ENCODE results near the gene PWWP2B.
"Not testable (repeated sequence)": the region's sequence is repeated elsewhere in the genome, so short reads cannot be mapped to it uniquely, and the experiment has no call there.

The PWWP2B gene

DNA sequence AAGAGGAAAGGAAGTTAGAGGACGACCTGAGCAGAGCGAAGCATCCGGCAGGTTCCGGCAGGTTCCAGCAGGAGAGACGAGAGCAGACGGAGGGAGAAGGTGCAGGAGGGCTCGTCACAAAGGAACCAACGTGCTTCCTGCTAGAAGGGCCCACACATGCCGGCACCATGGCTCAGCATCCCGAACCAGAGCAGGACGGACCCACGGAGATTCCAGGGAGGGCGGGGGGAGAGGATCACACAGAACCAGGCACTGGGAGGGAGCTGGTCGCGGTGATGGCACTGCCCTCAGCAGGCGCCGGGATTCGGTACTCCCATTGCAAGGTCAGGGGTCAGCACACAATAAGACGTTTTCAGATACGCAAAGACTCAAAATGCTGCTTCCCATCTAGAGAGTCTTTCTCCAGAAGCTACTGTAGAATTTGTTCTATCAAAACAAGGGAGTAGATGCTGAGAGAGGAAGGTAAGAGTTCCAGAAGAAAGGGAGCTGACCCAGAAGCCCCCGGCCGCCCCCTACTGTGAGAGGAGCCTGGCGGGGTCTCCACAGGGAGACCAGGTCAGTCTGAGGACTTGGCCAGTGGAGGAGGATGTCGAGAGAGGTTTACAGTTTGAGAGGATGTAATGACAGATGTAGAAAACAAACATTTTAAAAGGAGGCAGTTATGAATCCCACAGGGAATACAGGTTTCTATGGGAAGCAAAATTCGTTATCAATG lies 23.6 kb upstream of the PWWP2B start:
- no peaks in the 10 kb centered on the region for H3K27me3 ChIP-seq (ENCODE audit: low read depth, low read length)
- no peak overlapping the region for H3K4me3 ChIP-seq (ENCODE audit: low read depth in 1 of 2, low read length in 2 of 2)
- H3K36me3 ChIP-seq (ENCODE audit: control insufficient read depth in 1 of 2, insufficient read depth in 2 of 2, low read length in 2 of 2): no peaks in the 10 kb centered on the region
- no peak overlapping the region for H3K27ac ChIP-seq (ENCODE audit: low read length)
- H3K4me1 ChIP-seq (ENCODE audit: control insufficient read depth in 1 of 2, insufficient read depth in 2 of 2, low read length in 2 of 2): no peaks in the 10 kb centered on the region
- H3K9me3 ChIP-seq (ENCODE audit: control insufficient read depth in 1 of 2, low read length in 2 of 2): no peaks in the 10 kb centered on the region

DNA sequence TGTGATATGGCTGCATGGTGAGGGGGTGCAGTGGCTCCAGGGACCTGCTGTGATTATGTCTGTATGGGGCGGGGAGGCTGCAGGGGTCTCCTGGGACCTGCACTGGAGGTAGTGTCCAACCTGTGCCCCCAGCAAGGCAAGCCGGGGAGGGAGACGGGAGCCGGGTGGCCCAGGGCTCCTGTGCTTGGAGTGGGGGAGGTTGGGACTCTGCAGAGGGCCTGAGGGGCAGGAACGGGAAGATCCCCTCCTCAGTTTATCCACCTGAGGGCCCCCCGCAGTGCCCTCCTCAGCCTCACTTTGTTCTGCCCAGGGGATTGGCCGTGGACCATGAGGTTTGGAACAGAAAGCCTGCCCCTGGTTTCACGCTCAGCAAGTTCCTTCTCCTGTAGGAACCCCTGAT lies 22.8 kb upstream of the PWWP2B start:
- Histone ChIP-seq H3K4me3 (ENCODE audit: low read depth in 1 of 2, low read length in 2 of 2) (no peak overlapping the region), H3K27me3 (ENCODE audit: low read depth, low read length) (no peaks in the 10 kb centered on the region), H3K27ac (ENCODE audit: low read length) (no peak overlapping the region), H3K9me3 (ENCODE audit: control insufficient read depth in 1 of 2, low read length in 2 of 2) (no peaks in the 10 kb centered on the region), H3K4me1 (ENCODE audit: control insufficient read depth in 1 of 2, insufficient read depth in 2 of 2, low read length in 2 of 2) (no peaks in the 10 kb centered on the region), H3K36me3 (ENCODE audit: control insufficient read depth in 1 of 2, insufficient read depth in 2 of 2, low read length in 2 of 2) (peaks cover 0 to 4% of the 10 kb centered on the region in 2 donors)

DNA sequence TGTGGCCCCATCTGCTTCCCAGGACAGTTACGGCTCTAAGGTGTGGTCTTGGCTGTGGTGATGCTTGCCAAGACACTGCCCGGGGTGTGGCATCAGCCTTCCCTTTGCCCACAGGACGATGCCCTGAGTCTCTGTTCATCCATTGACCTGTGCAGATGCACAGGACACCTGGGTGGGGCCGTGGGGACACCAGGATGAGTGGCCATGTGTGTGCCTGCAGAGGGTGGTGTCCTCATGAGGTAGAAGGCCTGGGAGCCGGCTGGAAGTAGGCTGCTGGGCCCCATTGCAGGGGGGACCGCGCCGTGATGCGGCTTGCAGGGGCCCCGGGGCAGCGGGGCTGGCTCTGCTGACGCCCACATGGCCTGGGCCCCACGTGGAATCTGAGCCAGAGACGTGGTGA lies 22.4 kb upstream of the PWWP2B start:
- H3K4me3 ChIP-seq (ENCODE audit: low read depth in 1 of 2, low read length in 2 of 2): no peak overlapping the region
- no peak overlapping the region for H3K27ac ChIP-seq (ENCODE audit: low read length)
- H3K4me1 ChIP-seq (ENCODE audit: control insufficient read depth in 1 of 2, insufficient read depth in 2 of 2, low read length in 2 of 2): no peaks in the 10 kb centered on the region

DNA sequence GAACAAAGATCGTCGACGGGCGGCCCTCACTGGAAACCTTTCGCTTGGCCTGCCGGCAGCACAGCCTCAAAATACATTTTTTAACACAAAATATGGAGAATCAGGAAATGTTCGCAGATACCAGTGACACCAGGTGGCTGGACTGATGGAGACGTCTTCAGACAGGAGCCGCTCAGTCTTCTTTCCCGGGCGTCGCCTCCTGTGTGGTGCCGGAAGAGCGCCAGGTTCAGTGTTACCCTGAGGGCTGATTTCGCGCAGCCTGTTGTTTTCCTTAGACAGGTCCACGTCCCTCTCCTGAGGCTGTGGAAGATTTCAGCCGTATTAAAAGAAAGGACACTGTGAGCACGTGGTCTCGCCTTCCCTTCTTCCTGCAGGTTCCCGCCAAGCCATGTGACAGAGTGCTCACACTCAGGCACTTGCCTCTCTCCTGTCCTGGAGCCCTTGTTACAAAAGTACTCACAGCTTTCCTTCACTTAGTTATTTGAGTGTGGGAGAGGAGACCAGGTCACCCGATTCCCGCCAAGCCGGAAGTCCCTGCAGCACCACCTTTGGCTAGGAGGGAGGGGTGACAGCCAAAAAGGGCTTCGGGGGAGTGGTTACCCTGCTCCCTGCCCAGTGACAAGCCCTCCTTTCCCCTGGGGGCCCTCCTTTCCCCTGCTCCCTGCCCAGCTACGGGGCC lies 21.7 kb upstream of the PWWP2B start:
- no peak overlapping the region for H3K4me3 ChIP-seq (ENCODE audit: low read depth in 1 of 2, low read length in 2 of 2)
- H3K9me3 ChIP-seq (ENCODE audit: control insufficient read depth in 1 of 2, low read length in 2 of 2): no peaks in the 10 kb centered on the region
- H3K27ac ChIP-seq (ENCODE audit: low read length): no peak overlapping the region
- peaks cover 0 to 4% of the 10 kb centered on the region in 2 donors for H3K36me3 ChIP-seq (ENCODE audit: control insufficient read depth in 1 of 2, insufficient read depth in 2 of 2, low read length in 2 of 2)
- H3K4me1 ChIP-seq (ENCODE audit: control insufficient read depth in 1 of 2, insufficient read depth in 2 of 2, low read length in 2 of 2): no peaks in the 10 kb centered on the region
- no peaks in the 10 kb centered on the region for H3K27me3 ChIP-seq (ENCODE audit: low read depth, low read length)

More for the DNA sequence above, 22.4 kb upstream of the PWWP2B start:
- Histone ChIP-seq H3K27me3 (ENCODE audit: low read depth, low read length) (no peaks in the 10 kb centered on the region), H3K36me3 (ENCODE audit: control insufficient read depth in 1 of 2, insufficient read depth in 2 of 2, low read length in 2 of 2) (peaks cover 0 to 4% of the 10 kb centered on the region in 2 donors), H3K9me3 (ENCODE audit: control insufficient read depth in 1 of 2, low read length in 2 of 2) (no peaks in the 10 kb centered on the region)

DNA sequence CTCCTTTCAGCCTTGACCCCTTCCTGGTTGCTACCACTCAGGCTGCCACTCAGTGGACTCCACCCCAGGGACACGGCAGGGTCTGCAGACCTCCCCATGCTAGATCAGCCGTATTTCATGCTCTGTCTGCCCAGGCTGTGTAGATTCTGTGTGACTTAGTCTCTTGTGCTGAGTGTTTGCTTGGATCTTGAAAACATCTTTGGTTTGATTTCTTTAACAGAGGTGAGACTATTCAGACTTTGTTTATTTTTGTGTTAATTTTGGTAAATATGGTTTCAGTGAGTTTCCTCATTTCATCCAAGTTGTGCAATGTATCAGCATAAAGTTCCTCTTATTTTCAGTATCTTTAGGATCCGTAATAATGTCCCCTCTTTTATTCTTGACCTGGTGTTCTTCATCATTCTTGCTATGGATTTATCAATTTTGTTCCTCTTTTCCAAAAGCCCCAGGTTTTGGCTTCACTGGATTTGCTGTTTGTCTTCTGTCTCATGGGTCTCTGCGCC lies 21.2 kb upstream of the PWWP2B start:
- Histone ChIP-seq H3K9me3 (ENCODE audit: control insufficient read depth in 1 of 2, low read length in 2 of 2) (no peaks in the 10 kb centered on the region), H3K27me3 (ENCODE audit: low read depth, low read length) (no peaks in the 10 kb centered on the region), H3K27ac (ENCODE audit: low read length) (no peak overlapping the region), H3K4me3 (ENCODE audit: low read depth in 1 of 2, low read length in 2 of 2) (no peak overlapping the region), H3K4me1 (ENCODE audit: control insufficient read depth in 1 of 2, insufficient read depth in 2 of 2, low read length in 2 of 2) (no peaks in the 10 kb centered on the region), H3K36me3 (ENCODE audit: control insufficient read depth in 1 of 2, insufficient read depth in 2 of 2, low read length in 2 of 2) (peaks cover 0 to 4% of the 10 kb centered on the region in 2 donors)

DNA sequence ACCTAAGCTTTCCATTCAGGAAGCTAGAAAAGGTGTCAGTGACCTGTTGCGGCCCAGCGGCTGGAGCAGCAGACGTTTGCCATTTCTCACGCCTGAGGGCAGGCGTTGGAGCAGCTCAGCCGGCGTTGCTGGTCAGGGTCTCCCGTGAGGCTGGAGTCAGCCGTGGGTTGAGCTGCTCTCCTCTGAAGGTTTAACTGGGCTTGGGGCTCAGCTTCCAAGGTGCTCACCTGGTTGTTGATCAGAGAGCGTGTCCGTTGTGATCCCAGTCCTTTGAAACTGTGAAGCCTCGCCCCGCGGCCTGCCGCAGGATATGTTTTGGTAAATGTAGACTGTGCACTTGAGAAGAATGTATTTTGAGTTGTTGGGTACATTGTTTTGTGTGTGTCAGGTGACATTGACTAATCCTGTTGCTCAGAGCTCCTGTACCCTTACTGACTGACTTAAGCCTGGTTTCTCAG lies 20.6 kb upstream of the PWWP2B start:
- peaks cover 0 to 4% of the 10 kb centered on the region in 2 donors for H3K36me3 ChIP-seq (ENCODE audit: control insufficient read depth in 1 of 2, insufficient read depth in 2 of 2, low read length in 2 of 2)
- H3K9me3 ChIP-seq (ENCODE audit: control insufficient read depth in 1 of 2, low read length in 2 of 2): no peaks in the 10 kb centered on the region
- no peaks in the 10 kb centered on the region for H3K27me3 ChIP-seq (ENCODE audit: low read depth, low read length)
- H3K4me1 ChIP-seq (ENCODE audit: control insufficient read depth in 1 of 2, insufficient read depth in 2 of 2, low read length in 2 of 2): no peaks in the 10 kb centered on the region
- H3K27ac ChIP-seq (ENCODE audit: low read length): no peak overlapping the region
- H3K4me3 ChIP-seq (ENCODE audit: low read depth in 1 of 2, low read length in 2 of 2): no peak overlapping the region

DNA sequence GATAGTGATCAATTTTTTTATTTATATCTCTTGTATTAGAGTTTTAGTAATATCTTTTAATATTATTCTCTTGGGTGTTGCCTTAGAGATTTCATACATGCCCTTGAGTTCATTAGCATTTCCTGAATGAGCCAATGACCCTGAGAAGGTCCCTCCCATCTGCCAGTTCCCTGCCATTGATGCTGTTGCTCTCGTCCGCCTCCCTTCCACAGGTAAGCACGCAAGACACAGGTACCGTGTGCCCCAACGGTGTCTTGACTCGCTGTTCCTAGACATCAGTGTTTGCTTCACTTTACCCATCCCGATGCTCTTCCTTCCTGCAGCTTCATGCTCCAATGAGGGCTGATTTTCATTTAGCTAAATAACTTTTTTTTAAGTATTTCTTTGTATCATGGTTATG lies 19.7 kb upstream of the PWWP2B start:
- Histone ChIP-seq H3K36me3 (ENCODE audit: control insufficient read depth in 1 of 2, insufficient read depth in 2 of 2, low read length in 2 of 2) (peaks cover 0 to 4% of the 10 kb centered on the region in 2 donors), H3K4me1 (ENCODE audit: control insufficient read depth in 1 of 2, insufficient read depth in 2 of 2, low read length in 2 of 2) (no peaks in the 10 kb centered on the region), H3K27ac (ENCODE audit: low read length) (no peak overlapping the region), H3K4me3 (ENCODE audit: low read depth in 1 of 2, low read length in 2 of 2) (no peak overlapping the region), H3K27me3 (ENCODE audit: low read depth, low read length) (no peaks in the 10 kb centered on the region), H3K9me3 (ENCODE audit: control insufficient read depth in 1 of 2, low read length in 2 of 2) (no peaks in the 10 kb centered on the region)

DNA sequence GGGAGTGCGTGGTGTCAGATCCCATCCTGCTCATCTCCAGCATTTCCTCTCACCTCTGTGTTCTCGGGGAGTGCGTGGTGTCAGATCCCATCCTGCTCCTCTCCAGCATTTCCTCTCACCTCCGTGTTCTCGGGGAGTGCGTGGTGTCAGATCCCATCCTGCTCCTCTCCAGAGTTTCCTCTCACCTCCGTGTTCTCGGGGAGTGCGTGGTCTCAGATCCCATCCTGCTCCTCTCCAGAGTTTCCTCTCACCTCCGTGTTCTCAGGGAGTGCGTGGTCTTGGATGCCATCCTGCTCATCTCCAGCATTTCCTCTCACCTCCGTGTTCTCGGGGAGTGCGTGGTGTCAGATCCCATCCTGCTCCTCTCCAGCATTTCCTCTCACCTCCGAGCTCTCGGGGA lies 18.0 kb upstream of the PWWP2B start:
- H3K36me3 ChIP-seq (ENCODE audit: control insufficient read depth in 1 of 2, insufficient read depth in 2 of 2, low read length in 2 of 2); H3K4me1 ChIP-seq (ENCODE audit: control insufficient read depth in 1 of 2, insufficient read depth in 2 of 2, low read length in 2 of 2); H3K27ac ChIP-seq (ENCODE audit: low read length); H3K4me3 ChIP-seq (ENCODE audit: low read depth in 1 of 2, low read length in 2 of 2); H3K9me3 ChIP-seq (ENCODE audit: control insufficient read depth in 1 of 2, low read length in 2 of 2); H3K27me3 ChIP-seq (ENCODE audit: low read depth, low read length): not testable (repeated sequence)

DNA sequence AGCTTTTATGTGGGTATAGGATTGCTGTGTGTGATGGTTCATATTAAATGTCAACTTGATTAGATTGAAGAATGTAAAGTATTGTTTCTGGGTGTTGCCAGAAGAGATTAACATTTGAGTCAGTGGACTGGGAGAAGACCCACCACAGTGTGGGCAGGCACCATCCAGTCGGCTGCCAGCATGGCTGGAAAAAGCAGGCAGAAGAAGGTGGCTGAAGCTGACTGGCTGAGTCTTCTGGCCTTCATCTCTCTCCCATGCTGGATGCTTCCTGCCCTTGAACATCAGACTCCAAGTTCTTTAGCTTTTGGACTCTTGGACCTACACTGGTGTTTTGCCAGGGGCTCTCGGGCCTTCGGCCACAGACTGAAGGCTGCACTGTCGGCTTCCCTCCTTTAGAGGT lies 16.0 kb upstream of the PWWP2B start:
- H3K9me3 ChIP-seq (ENCODE audit: control insufficient read depth in 1 of 2, low read length in 2 of 2); H3K4me3 ChIP-seq (ENCODE audit: low read depth in 1 of 2, low read length in 2 of 2); H3K27me3 ChIP-seq (ENCODE audit: low read depth, low read length); H3K36me3 ChIP-seq (ENCODE audit: control insufficient read depth in 1 of 2, insufficient read depth in 2 of 2, low read length in 2 of 2); H3K27ac ChIP-seq (ENCODE audit: low read length); H3K4me1 ChIP-seq (ENCODE audit: control insufficient read depth in 1 of 2, insufficient read depth in 2 of 2, low read length in 2 of 2): not testable (repeated sequence)

DNA sequence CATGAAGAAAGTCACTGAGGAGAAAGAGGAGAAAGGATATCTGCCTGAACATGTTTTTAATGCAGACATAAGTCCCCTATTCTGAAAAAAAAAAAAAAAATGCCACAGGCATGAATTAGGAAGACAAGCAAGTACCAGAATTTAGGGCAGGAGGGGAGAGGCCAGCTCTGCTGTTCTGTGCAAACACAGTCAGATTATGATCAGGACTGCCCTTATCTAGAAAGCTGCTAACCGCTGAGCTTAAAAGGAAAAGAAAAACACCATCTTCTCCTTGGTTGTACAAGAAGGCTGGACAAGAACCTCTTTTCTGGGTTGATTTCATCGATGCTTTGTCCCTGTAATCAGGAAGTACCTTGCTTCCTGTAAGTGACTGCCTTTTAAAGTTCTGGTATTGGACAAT lies 15.3 kb upstream of the PWWP2B start:
- H3K27ac ChIP-seq (ENCODE audit: low read length): no peak overlapping the region
- no peaks in the 10 kb centered on the region for H3K4me1 ChIP-seq (ENCODE audit: control insufficient read depth in 1 of 2, insufficient read depth in 2 of 2, low read length in 2 of 2)
- no peaks in the 10 kb centered on the region for H3K27me3 ChIP-seq (ENCODE audit: low read depth, low read length)
- H3K9me3 ChIP-seq (ENCODE audit: control insufficient read depth in 1 of 2, low read length in 2 of 2): no peaks in the 10 kb centered on the region
- H3K4me3 ChIP-seq (ENCODE audit: low read depth in 1 of 2, low read length in 2 of 2): no peak overlapping the region
- peaks cover 0 to 4% of the 10 kb centered on the region in 2 donors for H3K36me3 ChIP-seq (ENCODE audit: control insufficient read depth in 1 of 2, insufficient read depth in 2 of 2, low read length in 2 of 2)

DNA sequence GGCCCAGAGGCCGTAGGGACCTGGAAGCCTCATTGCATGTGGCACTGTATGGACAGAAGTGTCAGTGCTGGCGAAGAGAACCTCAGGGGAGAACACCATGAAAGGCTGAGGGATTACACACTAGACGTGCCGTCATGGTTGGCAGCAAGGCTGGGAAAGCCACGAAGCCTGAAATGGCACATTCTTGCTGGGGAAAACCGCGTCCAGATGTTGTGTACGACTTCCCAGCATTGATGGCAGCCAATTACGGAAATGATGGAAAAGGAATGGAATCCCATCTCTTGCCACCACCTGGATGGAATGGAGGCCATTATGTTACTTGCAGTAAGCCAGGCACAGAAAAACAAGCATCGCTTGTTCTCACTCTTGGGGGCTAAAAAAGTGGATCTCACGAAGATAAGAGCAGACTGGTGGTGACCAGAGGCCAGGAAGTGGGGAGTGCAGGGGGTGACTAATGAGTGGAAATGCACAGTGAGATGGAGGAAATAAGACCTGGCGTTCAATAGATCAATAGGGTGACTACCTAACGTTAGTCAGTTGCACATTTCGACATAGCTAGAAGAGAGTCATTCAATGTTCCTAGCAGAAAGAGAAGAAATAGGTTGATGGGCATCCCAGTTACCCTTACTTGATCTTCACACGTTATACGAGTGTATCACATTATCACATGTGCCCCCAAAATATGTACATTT lies 14.6 kb upstream of the PWWP2B start:
- Histone ChIP-seq H3K4me3 (ENCODE audit: low read depth in 1 of 2, low read length in 2 of 2) (no peak overlapping the region), H3K9me3 (ENCODE audit: control insufficient read depth in 1 of 2, low read length in 2 of 2) (no peaks in the 10 kb centered on the region), H3K27me3 (ENCODE audit: low read depth, low read length) (no peaks in the 10 kb centered on the region), H3K27ac (ENCODE audit: low read length) (no peak overlapping the region), H3K4me1 (ENCODE audit: control insufficient read depth in 1 of 2, insufficient read depth in 2 of 2, low read length in 2 of 2) (no peaks in the 10 kb centered on the region), H3K36me3 (ENCODE audit: control insufficient read depth in 1 of 2, insufficient read depth in 2 of 2, low read length in 2 of 2) (peaks cover 0 to 4% of the 10 kb centered on the region in 2 donors)
